ENCODE results near the gene SCUBE3.

SCUBE3 gene

GRCh38 chr6:35234901-35235300 is 21.1 kb downstream of the SCUBE3 start:
- Histone ChIP-seq H3K4me1 (no peaks in the 10 kb centered on the region), H3K4me2 (ENCODE audit: low read length) (no peak overlapping the region), H3K27me3 (ENCODE audit: control insufficient read depth, insufficient read depth, low read length) (no peaks in the 10 kb centered on the region), H3K36me3 (ENCODE audit: control insufficient read depth, insufficient read depth, low read length) (no peaks in the 10 kb centered on the region), H2AFZ (no peak overlapping the region), H3K27ac (no peak overlapping the region), H3K9ac (no peak overlapping the region), H3K79me2 (peaks cover 14% of the 10 kb centered on the region), H3K4me3 (ENCODE audit: low read depth, low read length) (no peak overlapping the region), H3K9me3 (ENCODE audit: control insufficient read depth, low read length) (no peaks in the 10 kb centered on the region)
- TF ChIP-seq CTCF (IDR thresholded peaks at IDR 0.05) = no peak

GRCh38 chr6:35236223-35236622 is 22.5 kb downstream of the SCUBE3 start:
- H2AFZ ChIP-seq = no peak overlapping the region
- H3K27ac ChIP-seq = no peak overlapping the region

GRCh38 chr6:35237476-35237875 is 23.7 kb downstream of the SCUBE3 start:
- H3K36me3 ChIP-seq (ENCODE audit: control insufficient read depth, insufficient read depth, low read length) = no peaks in the 10 kb centered on the region
- H3K4me1 ChIP-seq = no peaks in the 10 kb centered on the region
- no peak for TF ChIP-seq CTCF (IDR thresholded peaks at IDR 0.05)

More at GRCh38 chr6:35236223-35236622, 22.5 kb downstream of the SCUBE3 start:
- no peaks in the 10 kb centered on the region for H3K9me3 ChIP-seq (ENCODE audit: control insufficient read depth, low read length)
- no peaks in the 10 kb centered on the region for H3K27me3 ChIP-seq (ENCODE audit: control insufficient read depth, insufficient read depth, low read length)
- no peaks in the 10 kb centered on the region for H3K36me3 ChIP-seq (ENCODE audit: control insufficient read depth, insufficient read depth, low read length)
- H3K4me3 ChIP-seq (ENCODE audit: low read depth, low read length) = no peak overlapping the region
- H3K9ac ChIP-seq = no peak overlapping the region
- peaks cover 24% of the 10 kb centered on the region for H3K79me2 ChIP-seq
- TF ChIP-seq CTCF (IDR thresholded peaks at IDR 0.05) = no peak
- H3K4me1 ChIP-seq = no peaks in the 10 kb centered on the region
- no peak overlapping the region for H3K4me2 ChIP-seq (ENCODE audit: low read length)

GRCh38 chr6:35238843-35239289 is 25.1 kb downstream of the SCUBE3 start:
- Histone ChIP-seq H3K27ac (no peak overlapping the region), H3K9me3 (ENCODE audit: control insufficient read depth, low read length) (no peaks in the 10 kb centered on the region), H2AFZ (no peak overlapping the region), H3K4me3 (ENCODE audit: low read depth, low read length) (no peak overlapping the region), H3K4me1 (no peaks in the 10 kb centered on the region), H3K27me3 (ENCODE audit: control insufficient read depth, insufficient read depth, low read length) (no peaks in the 10 kb centered on the region), H3K4me2 (ENCODE audit: low read length) (no peak overlapping the region), H3K79me2 (peaks cover 24% of the 10 kb centered on the region), H3K9ac (no peak overlapping the region), H3K36me3 (ENCODE audit: control insufficient read depth, insufficient read depth, low read length) (no peaks in the 10 kb centered on the region)
- no peak for TF ChIP-seq CTCF (IDR thresholded peaks at IDR 0.05)

More at GRCh38 chr6:35237476-35237875, 23.7 kb downstream of the SCUBE3 start:
- Histone ChIP-seq H2AFZ (no peak overlapping the region), H3K9ac (no peak overlapping the region), H3K27me3 (ENCODE audit: control insufficient read depth, insufficient read depth, low read length) (no peaks in the 10 kb centered on the region), H3K79me2 (peaks cover 24% of the 10 kb centered on the region), H3K4me3 (ENCODE audit: low read depth, low read length) (no peak overlapping the region), H3K4me2 (ENCODE audit: low read length) (no peak overlapping the region), H3K27ac (no peak overlapping the region), H3K9me3 (ENCODE audit: control insufficient read depth, low read length) (no peaks in the 10 kb centered on the region)

GRCh38 chr6:35239581-35239980 is 25.8 kb downstream of the SCUBE3 start:
- Histone ChIP-seq H3K4me1 (no peaks in the 10 kb centered on the region), H3K9ac (no peak overlapping the region), H3K9me3 (ENCODE audit: control insufficient read depth, low read length) (no peaks in the 10 kb centered on the region), H3K27ac (no peak overlapping the region), H2AFZ (no peak overlapping the region), H3K4me3 (ENCODE audit: low read depth, low read length) (no peak overlapping the region), H3K79me2 (peaks cover 24% of the 10 kb centered on the region), H3K4me2 (ENCODE audit: low read length) (no peak overlapping the region), H3K27me3 (ENCODE audit: control insufficient read depth, insufficient read depth, low read length) (no peaks in the 10 kb centered on the region), H3K36me3 (ENCODE audit: control insufficient read depth, insufficient read depth, low read length) (no peaks in the 10 kb centered on the region)
- TF ChIP-seq CTCF (IDR thresholded peaks at IDR 0.05) = no peak

Measured in parathyroid adenoma (tissue), 2 donors.